ENCODE measurements around the gene FRMD4A.

- TF ChIP-seq IRF3 (IDR thresholded peaks at IDR 0.05; ENCODE audit: low read depth, low read length) (no peak), CHD2 (IDR thresholded peaks at IDR 0.05; ENCODE audit: low read length, partially characterized antibody) (no peak), POLR2AphosphoS5 (IDR thresholded peaks at IDR 0.05; ENCODE audit: low read depth, low read length) (no peak), CTCF (IDR thresholded peaks at IDR 0.05) (no peak), RCOR1 (IDR thresholded peaks at IDR 0.05; ENCODE audit: low read length) (no peak), USF2 (IDR thresholded peaks at IDR 0.05; ENCODE audit: borderline replicate concordance, low read depth, low read length) (no peak), REST (IDR thresholded peaks at IDR 0.05; ENCODE audit: low read depth, low read length) (no peak), GABPA (IDR thresholded peaks at IDR 0.05; ENCODE audit: low read depth) (no peak)
These were observed 335.8 kb downstream of the FRMD4A start for GRCh38 chr10:13994932-13995331.
